HG03442 (cell line): Measurements from ENCODE around the gene CLEC14A.

ENCODE experiments used
- ATAC-seq: cut with Tn5 transposase; IDR thresholded peaks from one replicate; pipeline ENCODE4 v1.9.1; 2021; ENCODE audit warnings: mild to moderate bottlenecking, moderate library complexity; ENCODE audit not compliant: unreplicated experiment

CLEC14A gene, protein sequence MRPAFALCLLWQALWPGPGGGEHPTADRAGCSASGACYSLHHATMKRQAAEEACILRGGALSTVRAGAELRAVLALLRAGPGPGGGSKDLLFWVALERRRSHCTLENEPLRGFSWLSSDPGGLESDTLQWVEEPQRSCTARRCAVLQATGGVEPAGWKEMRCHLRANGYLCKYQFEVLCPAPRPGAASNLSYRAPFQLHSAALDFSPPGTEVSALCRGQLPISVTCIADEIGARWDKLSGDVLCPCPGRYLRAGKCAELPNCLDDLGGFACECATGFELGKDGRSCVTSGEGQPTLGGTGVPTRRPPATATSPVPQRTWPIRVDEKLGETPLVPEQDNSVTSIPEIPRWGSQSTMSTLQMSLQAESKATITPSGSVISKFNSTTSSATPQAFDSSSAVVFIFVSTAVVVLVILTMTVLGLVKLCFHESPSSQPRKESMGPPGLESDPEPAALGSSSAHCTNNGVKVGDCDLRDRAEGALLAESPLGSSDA

DNA sequence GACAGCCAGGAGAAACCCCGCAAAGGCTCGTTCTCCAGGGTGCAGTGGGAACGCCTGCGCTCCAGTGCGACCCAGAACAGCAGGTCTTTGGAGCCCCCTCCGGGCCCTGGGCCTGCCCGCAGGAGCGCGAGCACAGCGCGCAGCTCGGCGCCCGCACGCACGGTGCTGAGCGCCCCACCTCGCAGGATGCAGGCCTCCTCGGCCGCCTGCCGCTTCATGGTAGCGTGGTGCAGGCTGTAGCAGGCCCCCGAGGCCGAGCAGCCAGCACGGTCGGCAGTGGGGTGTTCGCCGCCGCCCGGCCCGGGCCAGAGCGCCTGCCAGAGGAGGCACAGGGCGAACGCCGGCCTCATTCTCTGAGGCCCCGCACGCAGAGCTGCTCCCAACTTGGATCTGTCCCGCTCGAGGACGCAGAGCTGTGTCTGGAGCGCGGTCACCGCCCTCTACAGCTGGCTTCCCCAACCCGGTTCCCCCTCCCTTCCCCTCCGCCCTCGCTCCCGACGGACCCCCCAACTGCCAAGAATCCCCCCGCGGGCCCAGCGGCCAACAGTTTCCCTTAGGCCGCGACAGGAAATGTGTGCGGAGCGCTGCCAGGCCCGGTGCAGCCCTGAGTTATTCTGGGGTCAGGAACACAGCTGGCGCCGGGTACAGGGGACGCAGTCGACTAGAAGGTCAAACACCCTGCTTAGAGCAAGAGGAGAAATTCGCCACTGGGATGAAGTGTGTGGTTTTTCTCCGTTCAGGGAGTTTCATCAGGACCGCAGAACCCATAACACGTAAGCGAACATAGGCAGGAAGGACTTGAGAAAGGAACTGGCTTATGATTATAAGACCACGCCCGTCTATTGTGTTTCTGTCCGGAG is at the start of gene CLEC14A:
CLEC14A (minus strand) TSS at position 421 of the 860 bp plus-strand sequence; CDS start at position 350, 71 bp downstream.
- no peak for ATAC-seq

DNA sequence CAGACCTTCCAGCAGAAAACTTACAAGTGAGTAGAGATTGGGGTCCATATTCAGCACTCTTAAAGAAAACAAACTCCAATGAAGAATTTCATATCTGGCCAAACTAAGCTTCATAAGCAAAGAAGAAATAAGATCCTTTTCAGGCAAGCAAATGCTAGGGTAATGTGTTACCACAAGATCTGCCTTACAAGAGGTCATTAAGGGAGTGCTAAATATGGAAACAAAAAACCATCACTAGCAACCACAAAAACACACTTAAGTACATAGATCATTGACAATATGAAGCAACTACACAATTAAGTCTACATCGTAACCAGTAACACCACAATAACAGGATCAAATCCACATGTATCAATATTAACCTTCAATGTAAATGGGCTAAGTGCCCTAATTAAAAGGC is 47.1 kb upstream of the CLEC14A start:
- no peak for ATAC-seq

DNA sequence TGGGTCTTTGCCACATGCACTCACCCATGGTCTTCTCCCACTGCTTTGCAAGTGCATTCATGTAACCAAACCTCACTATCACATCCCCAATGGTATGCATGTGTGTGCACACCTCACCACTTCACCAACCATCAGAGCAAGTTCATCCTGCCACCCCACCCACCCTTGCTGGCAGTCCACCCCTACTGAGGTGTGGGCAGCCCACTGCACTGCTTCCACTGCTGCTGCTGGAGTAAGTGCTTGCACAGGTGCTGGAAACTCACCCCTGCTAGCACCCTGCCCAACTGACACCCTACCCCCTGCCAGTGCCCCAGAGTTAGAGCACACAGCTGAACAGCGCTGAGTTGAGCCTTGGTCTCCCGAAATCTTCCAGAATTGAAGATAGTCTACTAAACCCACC is 46.1 kb upstream of the CLEC14A start:
- ATAC-seq, result no peak

DNA sequence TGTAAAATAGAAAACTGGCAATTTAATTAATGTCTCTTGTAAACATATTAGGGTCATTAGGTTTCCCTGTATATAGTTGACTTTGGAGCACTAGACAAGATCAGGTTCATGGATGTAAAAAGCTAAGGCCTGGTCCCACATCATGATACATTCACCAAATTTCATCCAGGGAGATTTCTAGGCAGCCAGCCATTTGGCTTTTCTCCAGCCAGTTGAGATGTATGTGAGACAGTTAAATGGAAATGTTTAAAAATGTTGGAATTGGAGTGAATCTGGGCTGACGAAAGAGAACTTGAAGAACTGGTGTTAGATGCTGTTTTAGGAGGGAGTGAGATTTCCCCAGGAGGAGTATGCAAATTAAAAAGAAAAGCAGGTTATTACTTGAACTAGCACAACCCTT is 41.8 kb upstream of the CLEC14A start:
- ATAC-seq, result no peak

DNA sequence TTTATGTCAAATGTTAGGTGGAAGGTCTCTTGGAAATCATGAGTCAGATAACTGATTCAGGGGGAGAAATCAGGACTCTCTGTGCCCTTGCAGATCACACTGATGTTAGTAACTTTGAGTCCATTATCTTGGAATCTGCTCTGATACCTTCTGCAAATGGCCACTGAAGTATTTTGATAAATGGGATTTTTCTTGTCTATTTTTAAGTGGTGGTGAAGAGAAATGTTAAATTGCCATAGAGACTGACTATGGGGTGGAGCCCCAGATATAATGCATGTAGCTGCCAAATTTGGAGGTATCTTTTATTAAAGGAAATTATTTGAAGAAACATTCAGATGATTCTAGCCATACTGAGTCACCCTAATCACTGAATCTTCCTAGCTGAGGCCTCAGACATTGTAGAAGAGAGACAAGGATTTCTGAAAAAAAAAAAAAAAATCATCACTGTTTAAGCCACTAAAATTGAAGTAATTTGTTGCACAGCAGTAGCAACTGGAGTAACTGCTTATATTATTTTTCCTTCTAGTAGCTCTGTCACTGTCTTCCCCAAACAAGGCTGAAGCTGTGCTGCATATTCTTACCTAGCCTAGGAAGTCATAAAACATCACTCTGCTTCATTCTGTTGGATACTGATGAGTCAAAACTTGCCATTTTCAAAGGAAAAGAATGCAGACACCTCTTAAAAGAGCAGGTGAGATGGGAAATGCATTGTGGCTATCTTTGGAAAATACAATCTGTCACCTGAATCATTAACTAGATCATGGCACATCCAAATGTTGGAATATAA is 36.0 kb upstream of the CLEC14A start:
- no peak for ATAC-seq

DNA sequence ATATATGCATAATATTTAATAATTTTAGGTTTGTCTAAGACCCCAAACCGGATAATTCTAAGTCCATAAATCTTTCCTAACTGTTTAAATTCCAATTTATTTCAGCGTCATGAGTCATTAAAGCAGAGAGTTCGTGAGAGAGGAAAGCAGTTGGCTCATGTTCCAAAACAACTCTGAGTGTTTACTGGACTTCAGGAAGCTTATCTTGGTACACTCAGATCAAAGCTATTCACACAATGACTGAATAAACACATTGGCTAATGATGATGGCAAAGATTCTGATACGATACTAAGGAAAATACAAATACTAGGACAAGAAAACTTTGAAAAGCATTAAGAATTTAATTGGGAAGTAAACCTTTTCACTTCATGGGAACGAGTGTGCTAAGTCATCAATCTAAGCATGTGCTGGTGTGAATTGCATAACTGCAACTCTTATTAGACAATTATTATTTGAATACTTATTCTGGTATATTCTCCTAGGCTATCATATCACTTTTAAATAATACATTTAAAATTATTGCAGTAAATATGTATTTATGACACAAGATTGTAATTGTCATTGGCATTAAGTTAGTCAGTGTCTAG is 34.8 kb upstream of the CLEC14A start:
- ATAC-seq, result no peak

DNA sequence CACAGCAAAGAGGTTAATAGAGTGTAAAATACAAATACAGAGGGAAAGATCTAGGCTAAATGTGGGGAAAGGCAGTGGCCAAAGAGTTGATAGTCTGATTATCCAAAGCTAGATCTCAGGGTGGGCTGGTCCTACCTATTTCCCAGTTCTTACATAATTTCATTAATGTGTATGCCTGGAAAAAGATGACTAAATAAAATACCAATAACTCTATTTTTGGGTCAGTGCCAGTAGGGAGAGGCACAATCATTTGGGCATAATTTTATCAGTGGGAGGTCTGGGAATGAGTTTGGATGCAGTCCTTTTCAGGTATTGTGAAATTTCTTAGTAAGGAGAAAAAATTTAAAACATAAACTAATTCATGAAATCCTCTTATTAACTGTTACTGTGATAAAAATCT is 30.6 kb upstream of the CLEC14A start:
- ATAC-seq, result no peak

DNA sequence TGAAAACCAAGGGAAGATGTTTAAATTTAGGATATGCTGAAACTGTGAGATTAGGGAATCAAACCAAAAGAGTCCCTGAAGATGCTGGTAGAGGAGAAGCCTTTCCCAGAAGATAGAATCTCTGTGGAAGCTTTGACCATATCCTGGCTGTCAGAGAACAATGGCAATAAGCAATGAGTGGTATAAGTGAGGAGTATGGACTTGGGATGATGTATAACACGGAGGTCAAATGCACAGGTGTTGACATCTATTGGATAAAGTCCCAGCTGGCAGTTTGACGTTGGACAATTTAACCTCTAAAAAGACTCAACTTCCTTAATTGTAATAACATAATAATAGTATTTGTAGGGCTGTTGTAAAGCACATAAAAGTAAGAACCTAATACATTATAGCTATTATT is 30.1 kb upstream of the CLEC14A start:
- ATAC-seq, result no peak

DNA sequence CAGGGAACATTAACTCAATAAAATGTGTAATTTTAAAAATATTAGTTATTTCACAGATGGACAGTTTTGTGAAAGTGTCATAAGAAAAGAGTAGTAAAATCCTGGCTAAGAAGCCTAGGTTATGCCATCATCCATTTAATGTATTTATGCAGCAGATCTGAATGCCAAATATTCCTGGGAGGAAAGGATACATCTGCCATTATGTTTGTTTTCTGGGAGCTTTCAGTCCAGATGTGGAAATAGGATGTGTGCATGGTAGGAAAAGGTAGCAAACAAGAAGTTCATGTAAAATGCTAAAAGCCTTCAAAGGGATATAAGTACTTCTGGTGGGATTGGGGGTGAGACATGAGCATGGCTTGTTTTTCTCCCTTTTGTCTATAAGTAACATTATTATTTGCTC is 27.0 kb upstream of the CLEC14A start:
- no peak for ATAC-seq

DNA sequence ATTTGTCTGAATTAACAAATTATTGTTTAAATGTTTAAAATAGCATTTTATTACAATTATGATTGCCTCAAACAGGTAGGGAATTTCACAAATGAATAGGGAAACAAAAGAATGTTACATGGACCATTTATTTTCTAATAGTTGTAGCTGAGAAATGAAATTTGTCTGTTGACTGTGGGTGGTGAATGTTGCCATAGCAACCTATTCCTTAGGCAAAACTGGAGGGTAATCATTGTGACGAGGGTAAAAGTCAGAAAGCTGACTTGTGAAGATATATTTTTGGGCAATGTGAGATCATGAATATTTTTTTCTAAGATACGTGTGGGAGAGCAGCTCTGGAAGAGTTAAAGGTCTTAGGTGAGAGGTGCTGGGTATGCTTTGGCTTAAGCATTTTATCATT is 24.2 kb upstream of the CLEC14A start:
- ATAC-seq, result no peak

DNA sequence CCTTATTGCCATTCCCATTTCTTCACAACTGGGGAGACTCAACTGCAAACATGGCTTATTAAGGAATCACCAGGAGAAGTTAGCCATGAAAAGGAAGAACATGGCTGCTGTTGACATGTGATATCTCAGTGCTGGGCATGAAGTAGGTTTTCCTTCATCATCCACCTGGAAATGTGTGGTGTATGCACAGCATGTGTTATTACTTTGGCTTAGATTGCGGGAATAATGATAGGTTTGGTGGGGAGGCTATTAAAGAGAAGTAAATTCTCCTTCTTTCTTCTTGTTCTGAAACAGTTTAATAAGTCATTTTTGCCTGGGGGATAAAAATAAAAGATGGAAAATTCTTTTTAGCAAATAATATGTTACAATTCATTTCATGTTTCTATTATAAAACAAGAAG is 23.7 kb upstream of the CLEC14A start:
- no peak for ATAC-seq

DNA sequence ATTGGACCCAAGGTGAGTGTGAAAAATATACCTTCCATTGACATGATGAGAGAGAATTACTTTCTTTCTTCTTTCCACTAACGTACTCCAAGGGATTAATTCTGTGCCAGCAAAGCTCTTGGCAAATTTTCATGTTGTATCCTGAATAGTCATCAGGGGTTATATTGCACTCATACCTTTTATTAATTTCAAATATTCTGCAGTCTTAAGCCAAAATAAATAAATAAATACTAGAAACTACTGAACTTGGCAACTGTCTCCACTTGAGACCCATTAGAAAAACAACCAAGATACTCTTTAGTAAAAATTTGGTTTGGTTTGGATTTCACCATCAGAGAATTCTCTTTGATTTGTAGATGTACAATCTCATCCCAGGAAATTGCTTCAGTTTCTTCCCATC is 22.1 kb upstream of the CLEC14A start:
- no peak for ATAC-seq

DNA sequence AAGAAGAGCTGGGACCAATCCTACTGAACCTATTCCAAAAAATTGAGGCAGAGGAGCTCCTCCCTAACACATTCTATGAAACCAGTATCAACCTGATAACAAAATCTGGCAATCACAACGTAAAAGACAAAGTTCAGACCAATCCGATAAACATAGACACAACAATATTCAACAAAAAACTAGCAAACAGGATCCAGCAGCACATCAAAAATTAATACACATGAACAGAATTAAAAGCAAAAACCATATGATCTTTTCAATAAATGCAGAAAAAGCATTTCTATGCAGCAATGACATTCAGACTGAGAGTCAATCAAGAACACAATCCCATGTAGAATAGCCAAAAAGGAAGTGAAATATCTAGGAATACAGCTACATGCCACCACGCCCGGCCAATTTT is 7.0 kb upstream of the CLEC14A start:
- no peak for ATAC-seq

DNA sequence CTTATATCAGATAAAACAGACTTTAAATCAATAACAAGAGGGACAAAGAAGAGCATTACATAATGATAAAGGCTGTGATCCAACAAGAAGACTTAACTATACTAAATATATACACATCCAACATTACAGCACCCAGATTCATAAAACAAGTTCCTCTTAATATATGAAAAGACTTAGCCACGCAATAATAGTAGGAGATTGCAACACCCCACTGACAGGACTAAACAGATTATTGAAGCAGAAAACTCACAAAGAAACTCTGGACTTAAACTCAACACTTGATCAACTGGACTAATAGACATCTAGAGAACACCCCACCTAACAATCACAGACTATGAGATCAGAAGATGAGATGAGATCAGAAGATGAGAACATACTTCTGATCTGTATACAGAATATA is 5.7 kb upstream of the CLEC14A start:
- ATAC-seq, result no peak

DNA sequence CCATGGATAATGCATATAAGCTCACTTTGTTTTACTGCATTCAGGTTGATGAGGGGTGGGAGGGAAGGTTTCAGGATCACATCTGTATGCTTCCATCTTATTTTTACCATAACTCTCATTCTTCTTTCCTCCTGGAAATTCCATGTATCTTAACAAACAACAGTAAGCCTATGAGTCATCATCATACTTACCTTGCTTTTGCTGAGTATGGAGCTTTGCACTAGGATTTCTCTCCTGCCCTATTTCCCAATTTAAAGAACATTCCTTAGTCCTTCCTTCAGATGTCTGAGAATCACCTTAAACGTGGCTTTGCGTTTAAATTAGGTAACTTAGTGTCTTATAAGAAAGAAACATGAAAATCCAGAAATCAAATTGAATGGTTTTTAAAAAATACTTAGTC is 1.6 kb upstream of the CLEC14A start:
- ATAC-seq, result no peak

DNA sequence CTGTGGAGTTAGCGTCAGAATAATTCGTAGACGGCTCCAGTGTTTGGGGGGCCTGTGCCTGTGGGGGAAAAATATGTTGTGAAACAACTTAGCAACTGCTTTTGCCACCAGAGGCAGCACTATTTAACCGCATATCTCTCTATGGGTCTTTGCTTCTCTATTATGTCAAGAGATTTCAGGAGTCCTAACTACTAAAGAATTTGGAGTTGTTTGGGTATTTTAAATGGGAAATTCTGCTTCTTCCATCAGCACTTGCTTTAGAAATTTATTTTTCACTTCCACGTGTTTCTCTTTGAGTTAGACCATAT is 594 bp upstream of the CLEC14A start:
- no peak for ATAC-seq

DNA sequence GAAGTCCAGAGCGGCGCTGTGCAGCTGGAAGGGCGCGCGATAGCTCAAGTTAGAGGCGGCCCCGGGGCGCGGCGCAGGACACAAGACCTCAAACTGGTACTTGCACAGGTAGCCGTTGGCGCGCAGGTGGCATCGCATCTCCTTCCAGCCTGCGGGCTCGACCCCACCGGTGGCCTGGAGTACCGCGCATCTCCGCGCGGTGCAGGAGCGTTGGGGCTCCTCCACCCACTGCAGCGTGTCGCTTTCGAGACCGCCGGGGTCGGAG is 553 bp downstream of the CLEC14A start:
- no peak for ATAC-seq

DNA sequence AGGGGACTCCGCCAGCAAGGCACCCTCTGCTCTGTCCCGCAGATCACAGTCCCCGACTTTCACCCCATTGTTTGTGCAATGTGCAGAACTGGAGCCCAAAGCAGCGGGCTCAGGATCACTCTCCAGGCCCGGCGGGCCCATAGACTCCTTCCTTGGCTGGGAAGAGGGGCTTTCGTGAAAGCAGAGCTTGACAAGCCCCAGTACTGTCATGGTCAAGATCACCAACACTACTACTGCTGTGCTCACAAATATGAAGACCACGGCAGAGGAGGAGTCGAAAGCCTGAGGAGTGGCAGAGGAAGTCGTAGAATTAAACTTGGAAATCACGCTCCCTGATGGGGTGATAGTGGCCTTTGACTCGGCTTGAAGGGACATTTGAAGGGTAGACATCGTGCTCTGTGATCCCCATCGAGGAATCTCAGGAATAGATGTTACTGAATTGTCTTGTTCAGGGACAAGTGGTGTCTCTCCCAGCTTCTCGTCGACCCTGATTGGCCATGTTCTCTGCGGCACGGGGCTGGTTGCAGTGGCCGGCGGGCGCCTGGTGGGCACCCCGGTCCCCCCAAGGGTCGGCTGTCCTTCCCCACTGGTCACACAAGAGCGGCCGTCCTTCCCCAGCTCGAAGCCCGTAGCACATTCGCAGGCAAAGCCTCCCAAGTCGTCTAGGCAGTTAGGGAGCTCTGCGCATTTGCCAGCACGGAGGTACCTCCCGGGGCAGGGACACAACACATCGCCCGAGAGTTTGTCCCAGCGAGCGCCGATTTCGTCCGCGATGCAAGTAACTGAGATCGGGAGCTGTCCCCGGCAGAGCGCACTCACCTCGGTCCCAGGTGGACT is 1.1 kb downstream of the CLEC14A start:
- no peak for ATAC-seq

DNA sequence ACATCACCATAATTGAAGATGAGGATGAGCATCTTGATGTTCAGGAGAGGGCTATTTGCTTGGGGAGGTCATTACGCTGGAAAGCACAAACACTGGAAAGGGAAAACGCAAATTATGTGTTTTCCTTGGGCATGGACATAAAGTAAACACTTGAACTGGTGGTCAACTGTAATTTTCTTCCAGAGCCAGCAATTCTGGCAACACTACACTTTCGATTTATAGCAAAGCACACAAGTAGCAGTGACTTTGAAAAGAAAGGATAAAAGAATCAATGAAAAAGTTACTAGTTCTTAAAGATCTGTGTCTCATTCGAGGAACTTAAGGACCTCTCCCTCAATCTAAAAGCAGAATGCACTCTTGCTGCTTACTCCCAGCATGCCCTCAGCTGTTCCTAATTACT is 2.2 kb downstream of the CLEC14A start:
- no peak for ATAC-seq

DNA sequence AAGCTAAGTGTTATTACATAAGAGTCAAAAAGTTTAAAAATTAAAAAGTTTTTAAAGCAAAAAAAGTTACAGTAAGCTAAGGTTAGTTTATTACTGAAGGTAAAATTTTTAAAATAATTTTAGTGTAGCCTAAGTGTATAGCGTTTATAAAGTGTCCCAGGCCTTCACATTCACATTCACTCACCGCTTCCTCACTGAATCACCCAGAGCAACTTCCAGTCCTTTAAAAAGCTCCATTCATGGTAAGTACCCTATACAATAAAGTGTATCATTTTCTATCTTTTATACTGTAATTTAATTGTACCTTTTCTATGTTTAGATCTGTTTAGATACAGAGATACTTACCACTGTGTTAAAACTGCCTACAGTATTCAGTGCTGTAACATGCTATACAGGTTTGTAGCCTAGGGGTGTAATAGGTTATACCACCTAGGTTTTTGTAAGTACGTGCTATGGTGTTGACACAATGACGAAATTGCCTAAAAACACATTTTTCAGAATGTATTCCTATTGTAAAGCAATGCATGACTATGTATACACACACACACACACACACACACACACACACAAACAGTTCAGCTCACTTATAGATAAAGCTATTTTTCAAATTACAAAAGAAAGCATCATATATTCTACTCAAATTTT is 3.7 kb downstream of the CLEC14A start:
- ATAC-seq, result no peak
